GM12878 (cell line): Measurements from ENCODE around the gene HTR7. TPM values are rescaled to one million over a fixed set of nuclear protein-coding genes. Genes with fewer than 3 reads are reported as not detected.

Experiments
- ATAC-seq: fragments of 200-7000 bp; cut with Tn5 transposase; 3 replicates; pipeline ENCODE4 v1.9.1; 2020; ENCODE audit warnings: mild to moderate bottlenecking, moderate library complexity
- BruUV-seq: library from RNA; stranded (reverse); fragments of 400-500 nt; replicated peaks from 2 replicates; lab custom pipeline; 2021; lab: Mats Ljungman, UMichigan
- CTCF ChIA-PET: fragments of 300-600 bp; sonication (Branson Sonifier 250); formaldehyde crosslinking; extraction: SDS; loops from one replicate; lab custom pipeline; 2021; ENCODE audit warnings: inconsistent platforms; lab: Yijun Ruan, JAX
- POLR2A ChIA-PET: fragments of 350-600 bp; formaldehyde crosslinking; extraction: SDS; loops from one replicate; lab custom pipeline; 2021; ENCODE audit warnings: inconsistent platforms; lab: Charles Lee
- RAD21 ChIA-PET: fragments of 300-600 bp; sonication (Branson Sonifier 250); formaldehyde crosslinking; loops from one replicate; lab custom pipeline; 2023; ENCODE audit warnings: antibody characterized with exemption; ENCODE audit not compliant: unreplicated experiment; lab: Charles Lee
- SMC1A ChIA-PET: fragments of 300-600 bp; sonication (Branson Sonifier 250); formaldehyde crosslinking; loops from one replicate; lab custom pipeline; 2023; ENCODE audit not compliant: unreplicated experiment, uncharacterized antibody; lab: Charles Lee
- DNase-seq: peaks from one replicate; pipeline ENCODE4 v3.0.0-alpha.2; 2011; ENCODE audit warnings: low read depth, low spot score
- FAIRE-seq: peaks from 3 replicates; lab custom pipeline; 2011; peaks lifted over from hg19 to GRCh38; lab: Jason Lieb, UNC
- H2AFZ ChIP-seq: 2 replicates; pipeline ENCODE4 v1.6.0; 2011; ENCODE audit warnings: low read depth, low read length, control low read depth; ENCODE audit not compliant: control insufficient read depth
- H3K27ac ChIP-seq: 2 replicates; pipeline ENCODE4 v1.5.1; 2011; ENCODE audit warnings: control low read depth; ENCODE audit not compliant: control insufficient read depth, insufficient read depth
- H3K27me3 ChIP-seq, 2 experiments: replicated peaks in 1 of 2; 2 replicates each; pipeline versions ENCODE4 v1.6.0 to v1.6.1; 2011; ENCODE audit warnings: low read length in 1 of 2; ENCODE audit not compliant: control insufficient read depth in 2 of 2, insufficient read depth in 2 of 2
- H3K36me3 ChIP-seq, 2 experiments: 2 replicates each; pipeline ENCODE4 v1.5.1; 2011; ENCODE audit warnings: low read length in 1 of 2; ENCODE audit not compliant: control insufficient read depth in 2 of 2, insufficient read depth in 2 of 2
- H3K4me1 ChIP-seq: 2 replicates; pipeline ENCODE4 v1.6.1; 2011; ENCODE audit warnings: mild to moderate bottlenecking, low read length, moderate library complexity, mixed read lengths; ENCODE audit not compliant: control insufficient read depth, insufficient read depth
- H3K4me2 ChIP-seq: 2 replicates; pipeline ENCODE4 v1.6.0; 2011; ENCODE audit warnings: control low read depth; ENCODE audit not compliant: control insufficient read depth, insufficient read depth
- H3K4me3 ChIP-seq: fragments of 200-600 bp; sonication (generic); 2 replicates; pipeline ENCODE4 v1.5.1; 2016
- H3K79me2 ChIP-seq: 2 replicates; pipeline ENCODE4 v1.6.0; 2011; ENCODE audit warnings: low read length; ENCODE audit not compliant: control insufficient read depth, insufficient read depth
- H3K9ac ChIP-seq: 2 replicates; pipeline ENCODE4 v1.8.0; 2011; ENCODE audit warnings: low read length, control low read depth, mixed read lengths; ENCODE audit not compliant: control insufficient read depth, insufficient read depth
- H3K9me3 ChIP-seq: replicated peaks from 3 replicates; pipeline ENCODE4 v1.5.1; 2011; ENCODE audit warnings: mild to moderate bottlenecking, low read length; ENCODE audit not compliant: control insufficient read depth, insufficient read depth
- H4K20me1 ChIP-seq: 2 replicates; pipeline ENCODE4 v1.6.0; 2011; ENCODE audit not compliant: control insufficient read depth, insufficient read depth
- CEBPB ChIP-seq, 2 experiments: fragments of 150-350 bp in 1 of 2; IDR thresholded peaks; 2 replicates each; pipeline ENCODE4 v1.6.1; 2012 to 2014; ENCODE audit warnings: low read depth in 2 of 2, low read length in 2 of 2, borderline replicate concordance in 1 of 2, inconsistent platforms in 1 of 2
- ESRRA ChIP-seq: IDR thresholded peaks from 2 replicates; pipeline ENCODE4 v1.6.1; 2012; ENCODE audit warnings: mild to moderate bottlenecking, low read length, improper control_type of control experiment
- FOXM1 ChIP-seq: IDR thresholded peaks from 2 replicates; pipeline ENCODE4 v1.6.1; 2012; ENCODE audit warnings: low read depth, mild to moderate bottlenecking, inconsistent platforms, low read length, moderate library complexity
- IKZF2 ChIP-seq, 2 experiments: fragments of 450-650 bp; IDR thresholded peaks; 2 replicates each; pipeline ENCODE4 v1.6.1; 2017; ENCODE audit warnings: mild to moderate bottlenecking in 2 of 2, moderate library complexity in 2 of 2
- NFYB ChIP-seq: IDR thresholded peaks from 2 replicates; pipeline ENCODE4 v1.6.1; 2011; ENCODE audit warnings: low read depth, mild to moderate bottlenecking, low read length, improper control_type of control experiment, moderate library complexity; ENCODE audit not compliant: insufficient read depth
- NR2C1 ChIP-seq: fragments of 450-650 bp; IDR thresholded peaks from 2 replicates; pipeline ENCODE4 v1.6.1; 2017; ENCODE audit warnings: antibody characterized with exemption, mild to moderate bottlenecking, moderate library complexity
- POU2F2 ChIP-seq: IDR thresholded peaks from 3 replicates; pipeline ENCODE4 v1.6.1; 2011; ENCODE audit warnings: low read depth, mild to moderate bottlenecking, low read length, borderline replicate concordance
- RAD51 ChIP-seq: fragments of 450-650 bp; IDR thresholded peaks from 2 replicates; pipeline ENCODE4 v1.6.1; 2016; ENCODE audit warnings: moderate library complexity, mild to moderate bottlenecking, inconsistent platforms
- RBBP5 ChIP-seq: fragments of 200-600 bp; sonication (generic); conservative IDR thresholded peaks from 2 replicates; pipeline ENCODE4 v1.6.1; 2016
- SMAD5 ChIP-seq: IDR thresholded peaks from 2 replicates; pipeline ENCODE4 v1.6.1; 2016; ENCODE audit warnings: antibody characterized with exemption, low read depth
- SMC3 ChIP-seq: IDR thresholded peaks from 2 replicates; pipeline ENCODE4 v1.6.1; 2011; ENCODE audit warnings: low read length, improper control_type of control experiment, borderline replicate concordance
- ZBTB33 ChIP-seq: fragments of 450-650 bp; IDR thresholded peaks from 2 replicates; pipeline ENCODE4 v1.6.1; 2017; ENCODE audit warnings: mild to moderate bottlenecking
- ZBTB40 ChIP-seq: fragments of 450-650 bp; IDR thresholded peaks from 2 replicates; pipeline ENCODE4 v1.6.1; 2016; ENCODE audit warnings: mild to moderate bottlenecking, moderate library complexity, borderline replicate concordance
- WGBS: methylation state at CpG from one replicate; pipeline ENCODE4 v1.1.6; 2016; ENCODE audit warnings: low lambda C conversion rate; ENCODE audit not compliant: insufficient replicate concordance, insufficient coverage; ENCODE audit errors: missing lambda C conversion rate; 5-methylcytosine and 5-hydroxymethylcytosine counted together
- in situ Hi-C: fragments of 300-500 bp; cut with MboI; formaldehyde crosslinking; loops from 9 replicates; pipeline ENCODE4 v1.14.3; 2018; ENCODE audit warnings: mixed read lengths
- intact Hi-C: fragments of 100-400 bp; cut with micrococcal nuclease; formaldehyde crosslinking; loops from one replicate; pipeline ENCODE4 v1.14.2; 2022; ENCODE audit not compliant: unreplicated experiment
- polyA plus RNA-seq, 11 experiments: library from polyadenylated mRNA; depleted of rRNA in 4 of 11; unstranded in 6 of 11; stranded (reverse) in 5 of 11; fragments of >200 nt; fragmentation: Nextera tagmentation in 4 of 11; fragmentation: Illumina TruSeq in 1 of 11; extraction: Ambion mirVana in 4 of 11; extraction: Trizol in 1 of 11; gene quantifications; 1 replicate in 1 of 11; 2 replicates in 10 of 11; pipeline versions ENCODE4 v1.2.1 to v1.2.3, GENCODE V29; 2011 to 2016; ENCODE audit warnings: inconsistent platforms in 2 of 11, missing spikeins in 2 of 11, low read depth in 1 of 11
- total RNA-seq, 4 experiments: library from RNA; depleted of rRNA in 3 of 4; stranded (reverse); fragments of >200 nt in 3 of 4; fragmentation: Illumina TruSeq in 1 of 4; extraction: Trizol in 1 of 4; gene quantifications; 2 replicates each; pipeline versions ENCODE4 v1.2.1 to v1.2.3, GENCODE V29; 2013 to 2021

Gene HTR7
- total and polyA plus RNA-seq, 10 of the 15 experiments (the other 5 are each of a cell fraction or from before 2014, with no cell fraction given), result 0.01 to 1.3 (median 0.06) TPM; not detected in 4

- Histone ChIP-seq H3K79me2 (no peaks in the 10 kb centered on the region), H3K9ac (no peak overlapping the region), H3K4me1 (no peaks in the 10 kb centered on the region), H3K9me3 (no peaks in the 10 kb centered on the region), H3K4me3 (no peak overlapping the region), H3K4me2 (no peak overlapping the region), H3K27ac (no peak overlapping the region), H2AFZ (no peak overlapping the region), H4K20me1 (no peaks in the 10 kb centered on the region), H3K36me3 (no peaks in the 10 kb centered on the region), H3K27me3 (no peaks in the 10 kb centered on the region)
- ATAC-seq, result no peak
- ChIA-PET SMC1A (no interaction called here), POLR2A (no interaction called here), RAD21 (no interaction called here), CTCF (no interaction called here)
- no peak for FAIRE-seq
- in situ Hi-C loops (no loop called here), intact Hi-C loops (no loop called here)
- WGBS, result 25% methylated on average over 4 of the region's 4 CpGs
- no peak for DNase-seq
- TF ChIP-seq RBBP5 (no peak), ESRRA (no peak), ZBTB40 (no peak), SMC3 (no peak), SMAD5 (no peak), NR2C1 (no peak), FOXM1 (no peak), NFYB (no peak), RAD51 (no peak), IKZF2 (IDR thresholded peaks at IDR 0.05) (no peak), CEBPB (IDR thresholded peaks at IDR 0.05; ENCODE audit: borderline replicate concordance in 1 of 2, low read depth in 2 of 2, low read length in 2 of 2) (no peak), POU2F2 (no peak), ZBTB33 (no peak)
- no TSS peak for BruUV-seq
Observed at GRCh38 chr10:90784771-90785170, 73.1 kb downstream of the HTR7 start.
